Lung (tissue), 12 donors: Measurements from ENCODE around the gene SPAG17. TPM values are rescaled to one million over a fixed set of nuclear protein-coding genes. Genes with fewer than 3 reads are reported as not detected.

Source experiments
- ATAC-seq: fragments of 200-7000 bp; cut with Tn5 transposase; one replicate; pipeline ENCODE4 v1.9.1; 2020; ENCODE audit warnings: moderate number of reproducible peaks; ENCODE audit not compliant: insufficient read depth, low FRiP score
- DNase-seq, 3 donors: peaks; one replicate each; pipeline ENCODE4 v3.0.0-alpha.2; 2013 to 2017
- H3K27ac ChIP-seq, 2 donors: one replicate each; pipeline ENCODE4 v1.5.1; 2013; ENCODE audit warnings: mild to moderate bottlenecking in 2 of 2, moderate library complexity in 2 of 2, control low read depth in 1 of 2, inconsistent platforms in 1 of 2, low read depth in 1 of 2, low read length in 1 of 2
- H3K27me3 ChIP-seq, 3 donors: one replicate each; pipeline ENCODE4 v1.5.1; 2013; ENCODE audit warnings: low read length in 2 of 3; ENCODE audit not compliant: control insufficient read depth in 3 of 3, insufficient read depth in 3 of 3
- H3K36me3 ChIP-seq, 4 donors: one replicate each; pipeline ENCODE4 v1.5.1; 2013; ENCODE audit warnings: low read length in 4 of 4, mild to moderate bottlenecking in 1 of 4, moderate library complexity in 1 of 4; ENCODE audit not compliant: control insufficient read depth in 4 of 4, insufficient read depth in 4 of 4
- H3K4me1 ChIP-seq, 5 donors: one replicate each; pipeline ENCODE4 v1.5.1; 2013; ENCODE audit warnings: low read length in 5 of 5, mild to moderate bottlenecking in 2 of 5, moderate library complexity in 1 of 5; ENCODE audit not compliant: control insufficient read depth in 5 of 5, insufficient read depth in 5 of 5
- H3K4me3 ChIP-seq: one replicate; pipeline ENCODE4 v1.5.1; 2013; ENCODE audit warnings: mild to moderate bottlenecking, control low read depth, moderate library complexity
- H3K9ac ChIP-seq, 2 donors: one replicate each; pipeline ENCODE4 v1.5.1; 2013; ENCODE audit warnings: low read length in 2 of 2, control low read depth in 1 of 2; ENCODE audit not compliant: insufficient read depth in 1 of 2
- H3K9me3 ChIP-seq, 4 donors: one replicate each; pipeline ENCODE4 v1.5.1; 2013; ENCODE audit warnings: low read length in 3 of 4, mild to moderate bottlenecking in 1 of 4, moderate library complexity in 1 of 4; ENCODE audit not compliant: control insufficient read depth in 4 of 4, insufficient read depth in 3 of 4
- CTCF ChIP-seq: IDR thresholded peaks from 2 replicates; pipeline ENCODE4 v1.5.1; 2012; ENCODE audit warnings: mild to moderate bottlenecking; ENCODE audit errors: control extremely low read depth, extremely low read depth
- WGBS, 2 donors: extraction: QIAGEN DNeasy Blood & Tissue Kit; methylation state at CpG; one replicate each; pipeline ENCODE4 v1.1.7; 2013; 5-methylcytosine and 5-hydroxymethylcytosine counted together
- polyA plus RNA-seq, 2 donors: library from polyadenylated mRNA; stranded (reverse); fragments of 200-250 nt; gene quantifications; one replicate each; pipeline ENCODE4 v1.2.1, GENCODE V29; 2013
- total RNA-seq, 2 donors: library from RNA; depleted of rRNA in 1 of 2; stranded (reverse); fragments of >200 nt in 1 of 2; gene quantifications; one replicate each; pipeline ENCODE4 v1.2.1, GENCODE V29; 2014 to 2021
- donor health status: control.
- donor health status: control.
- donor health status: Bipolar disorder and iron deficiency.
- donor health status: healthy.
- donor health status: DM: yes; HTN: yes; CAD: no.

SPAG17 gene
- total and polyA plus RNA-seq, 4 donors: 3.3 to 40.0 (median 12.4) TPM

GRCh38 chr1:118158924-118159323 is 26.1 kb downstream of the SPAG17 start:
- no peaks in the 10 kb centered on the region for H3K9me3 ChIP-seq
- ATAC-seq (no peak), DNase-seq (no peak)
- 93 to 97% methylated on average over 1 of the region's 1 CpG for whole genome bisulfite sequencing, 2 donors
- TF ChIP-seq CTCF: no peak
- H3K27ac ChIP-seq: no peak overlapping the region
- H3K4me3 ChIP-seq: no peak overlapping the region
- H3K36me3 ChIP-seq: no peaks in the 10 kb centered on the region
- no peaks in the 10 kb centered on the region for H3K4me1 ChIP-seq
- H3K27me3 ChIP-seq: no peaks in the 10 kb centered on the region
- no peak overlapping the region for H3K9ac ChIP-seq

GRCh38 chr1:118157506-118157905 is 27.5 kb downstream of the SPAG17 start:
- ATAC-seq: no peak
- H3K27me3 ChIP-seq: no peaks in the 10 kb centered on the region
- no peaks in the 10 kb centered on the region for H3K36me3 ChIP-seq
- no peak overlapping the region for H3K27ac ChIP-seq
- H3K4me1 ChIP-seq: no peaks in the 10 kb centered on the region
- H3K4me3 ChIP-seq: no peak overlapping the region
- no peaks in the 10 kb centered on the region for H3K9me3 ChIP-seq
- no peak for TF ChIP-seq CTCF
- WGBS, 2 donors: 79 to 89% methylated on average over 2 of the region's 2 CpGs
- H3K9ac ChIP-seq: no peak overlapping the region
- no peak for DNase-seq

GRCh38 chr1:118155106-118155505 is 29.9 kb downstream of the SPAG17 start:
- no peak overlapping the region for H3K9ac ChIP-seq
- H3K4me1 ChIP-seq: no peaks in the 10 kb centered on the region
- no peaks in the 10 kb centered on the region for H3K27me3 ChIP-seq
- H3K36me3 ChIP-seq: no peaks in the 10 kb centered on the region
- ATAC-seq: no peak
- TF ChIP-seq CTCF: no peak
- H3K9me3 ChIP-seq: no peaks in the 10 kb centered on the region
- no peak overlapping the region for H3K27ac ChIP-seq
- no peak for DNase-seq
- WGBS, 2 donors: 90 to 91% methylated on average over 1 of the region's 1 CpG
- no peak overlapping the region for H3K4me3 ChIP-seq

- Histone ChIP-seq H3K4me1 (no peaks in the 10 kb centered on the region), H3K9me3 (no peaks in the 10 kb centered on the region), H3K9ac (no peak overlapping the region), H3K36me3 (no peaks in the 10 kb centered on the region), H3K27me3 (no peaks in the 10 kb centered on the region), H3K4me3 (no peak overlapping the region), H3K27ac (no peak overlapping the region)
- ATAC-seq: no peak
- no peak for TF ChIP-seq CTCF
- DNase-seq: peak in 2 of 3 donors; percentile 40 to 44
- whole genome bisulfite sequencing, 2 donors: 92 to 93% methylated on average over 1 of the region's 1 CpG
Observed at GRCh38 chr1:118154220-118154619, 30.8 kb downstream of the SPAG17 start.
